Fibroblast of pulmonary artery (primary cell): ENCODE results near the gene RAC2.

Source experiments
- DNase-seq: peaks from one replicate; pipeline ENCODE4 v3.0.0-alpha.2; 2010; ENCODE audit warnings: low read depth
- H3K4me3 ChIP-seq: replicated peaks from 2 replicates; pipeline ENCODE4 v1.5.1; 2011; ENCODE audit warnings: low read depth, mild to moderate bottlenecking, control low read depth, low read length, moderate library complexity
- TF ChIP-seq, protein P1 (sequence below): IDR thresholded peaks from 2 replicates; pipeline ENCODE4 v1.5.1; 2011; ENCODE audit warnings: mild to moderate bottlenecking, control low read depth, low read length, inconsistent platforms; ENCODE audit errors: missing control alignments

Gene RAC2

DNA sequence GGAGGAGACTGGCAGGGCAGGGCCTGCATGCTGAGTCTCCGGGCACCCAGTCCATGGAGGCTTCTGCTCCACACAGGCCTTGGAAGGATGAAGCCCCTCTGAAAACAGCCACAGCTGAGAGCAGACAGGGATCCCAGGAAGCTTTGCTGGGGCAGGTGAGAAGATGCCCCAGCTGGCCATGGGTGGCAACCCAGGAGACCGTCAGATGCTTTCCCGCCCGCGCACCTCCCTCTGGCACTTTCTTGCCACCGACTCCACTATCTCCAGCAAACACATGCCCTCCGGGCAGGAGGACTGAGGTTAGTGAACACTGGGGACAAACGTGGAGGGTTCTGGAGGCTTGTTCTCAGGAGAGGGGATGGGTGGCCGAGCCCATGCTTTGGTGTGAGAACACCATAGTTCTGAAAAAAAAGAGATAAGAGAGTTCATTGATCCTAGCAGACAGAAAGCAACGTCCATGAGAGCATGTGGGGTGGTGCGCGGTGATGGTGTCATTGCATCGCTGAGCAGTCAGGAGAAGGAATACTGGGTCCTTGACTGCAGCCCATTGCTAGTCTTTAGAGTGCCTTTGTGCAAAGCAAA, 58.3 kb downstream of the RAC2 start:
- H3K4me3 ChIP-seq, result no peak overlapping the region
- TF ChIP-seq, protein P1, sequence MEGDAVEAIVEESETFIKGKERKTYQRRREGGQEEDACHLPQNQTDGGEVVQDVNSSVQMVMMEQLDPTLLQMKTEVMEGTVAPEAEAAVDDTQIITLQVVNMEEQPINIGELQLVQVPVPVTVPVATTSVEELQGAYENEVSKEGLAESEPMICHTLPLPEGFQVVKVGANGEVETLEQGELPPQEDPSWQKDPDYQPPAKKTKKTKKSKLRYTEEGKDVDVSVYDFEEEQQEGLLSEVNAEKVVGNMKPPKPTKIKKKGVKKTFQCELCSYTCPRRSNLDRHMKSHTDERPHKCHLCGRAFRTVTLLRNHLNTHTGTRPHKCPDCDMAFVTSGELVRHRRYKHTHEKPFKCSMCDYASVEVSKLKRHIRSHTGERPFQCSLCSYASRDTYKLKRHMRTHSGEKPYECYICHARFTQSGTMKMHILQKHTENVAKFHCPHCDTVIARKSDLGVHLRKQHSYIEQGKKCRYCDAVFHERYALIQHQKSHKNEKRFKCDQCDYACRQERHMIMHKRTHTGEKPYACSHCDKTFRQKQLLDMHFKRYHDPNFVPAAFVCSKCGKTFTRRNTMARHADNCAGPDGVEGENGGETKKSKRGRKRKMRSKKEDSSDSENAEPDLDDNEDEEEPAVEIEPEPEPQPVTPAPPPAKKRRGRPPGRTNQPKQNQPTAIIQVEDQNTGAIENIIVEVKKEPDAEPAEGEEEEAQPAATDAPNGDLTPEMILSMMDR, result no peak
- DNase-seq, result no peak

DNA sequence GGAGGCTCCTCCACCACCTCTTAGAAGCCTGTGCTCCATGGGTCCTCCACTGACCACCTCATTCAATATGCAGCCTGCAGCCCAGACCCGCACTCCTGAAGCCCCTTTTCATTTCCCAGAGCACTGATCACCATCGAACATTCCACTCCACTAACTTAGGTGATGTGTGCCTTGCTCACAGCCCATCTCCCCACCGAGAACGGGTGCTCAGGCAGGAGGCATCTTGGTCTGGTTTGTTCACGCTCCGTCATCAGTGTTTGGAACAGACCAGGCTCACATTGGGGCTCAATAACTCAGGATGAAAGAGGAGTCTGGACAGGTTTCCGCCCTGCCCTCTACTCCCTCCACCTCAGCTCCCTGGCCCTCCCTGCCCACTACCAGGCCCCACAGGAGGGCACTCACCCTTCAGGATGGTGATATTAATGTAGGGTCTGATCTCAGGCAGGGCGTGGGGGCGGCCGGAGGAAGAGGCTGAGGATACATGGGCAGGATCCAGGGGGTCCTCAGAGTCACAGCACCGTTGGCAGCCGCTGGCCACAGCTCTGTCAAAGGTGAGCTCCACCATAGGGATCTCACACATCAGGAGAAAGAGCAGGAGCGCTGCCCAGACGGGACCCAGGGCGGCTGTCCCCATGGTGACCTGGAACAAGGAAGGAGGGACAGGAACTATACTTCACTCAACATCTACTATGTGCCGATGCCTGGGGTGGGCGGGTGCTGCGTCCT, 59.1 kb downstream of the RAC2 start:
- no peak overlapping the region for H3K4me3 ChIP-seq
- DNase-seq, result no peak
- TF ChIP-seq, protein P1, result no peak

DNA sequence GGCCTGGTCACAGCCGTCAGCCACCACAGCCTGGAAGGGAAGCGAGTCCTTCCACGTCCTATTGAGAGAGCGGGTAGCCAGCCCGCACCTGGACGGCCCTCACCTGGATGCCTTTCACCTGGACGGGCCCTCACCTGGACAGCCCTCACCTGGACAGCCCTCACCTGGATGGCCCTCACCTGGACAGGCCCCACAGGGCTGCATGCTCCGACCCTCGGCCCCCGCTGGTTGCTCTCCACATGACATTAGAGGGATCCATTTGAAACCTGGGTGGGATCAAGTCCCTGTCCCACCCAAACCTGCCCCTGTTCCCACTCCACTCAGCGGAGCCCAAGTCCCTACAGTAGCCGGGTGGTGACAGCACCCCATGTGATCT, 59.7 kb downstream of the RAC2 start:
- TF ChIP-seq, protein P1, result no peak
- DNase-seq, result no peak
- no peak overlapping the region for H3K4me3 ChIP-seq

DNA sequence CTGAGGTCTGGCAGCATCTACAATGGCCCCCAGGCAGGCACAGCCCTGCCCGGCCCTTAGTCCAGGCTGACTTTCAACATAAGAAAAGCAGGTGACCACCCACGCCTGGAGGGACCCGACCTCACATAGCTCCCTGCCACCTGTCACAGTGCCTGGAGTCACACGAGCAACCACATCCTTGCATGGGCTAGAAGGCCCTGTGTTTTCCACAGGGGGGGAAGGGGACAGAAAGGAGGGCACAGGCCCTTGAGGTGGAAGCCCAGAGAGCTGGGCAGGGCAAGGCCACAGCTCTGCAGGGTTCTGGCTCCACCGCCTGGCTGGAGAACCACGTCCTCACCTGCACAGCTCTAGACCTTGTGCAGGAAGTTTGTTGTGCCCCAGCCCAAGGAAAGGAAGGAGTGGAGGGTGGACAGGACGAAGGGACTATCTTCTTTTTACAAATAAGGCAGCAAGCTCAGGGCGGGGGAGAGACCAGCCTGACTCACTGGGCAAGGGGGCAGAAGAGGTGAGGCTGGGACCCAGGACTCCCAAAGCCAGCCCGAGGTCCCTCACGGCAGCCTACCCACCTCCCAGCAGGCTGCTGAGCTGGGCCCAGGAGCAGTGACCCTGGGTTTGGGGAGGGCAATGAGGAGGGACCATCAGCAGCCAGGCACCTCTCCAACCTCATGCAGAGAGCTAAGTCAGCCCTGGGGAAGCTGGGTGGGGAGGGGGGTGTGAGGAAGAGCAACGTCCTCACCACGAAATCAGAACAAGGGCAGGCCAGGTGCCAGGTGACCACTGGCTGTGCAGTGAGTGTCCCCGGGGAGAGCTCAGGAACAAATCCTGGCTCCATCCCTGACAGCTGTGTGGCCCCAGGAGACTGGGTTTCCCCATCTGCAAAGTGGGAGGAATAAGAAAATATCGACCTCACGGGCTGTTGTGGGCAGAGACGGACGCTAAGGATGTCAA, 60.4 kb downstream of the RAC2 start:
- DNase-seq, result no peak
- TF ChIP-seq, protein P1, result no peak
- H3K4me3 ChIP-seq, result no peak overlapping the region

DNA sequence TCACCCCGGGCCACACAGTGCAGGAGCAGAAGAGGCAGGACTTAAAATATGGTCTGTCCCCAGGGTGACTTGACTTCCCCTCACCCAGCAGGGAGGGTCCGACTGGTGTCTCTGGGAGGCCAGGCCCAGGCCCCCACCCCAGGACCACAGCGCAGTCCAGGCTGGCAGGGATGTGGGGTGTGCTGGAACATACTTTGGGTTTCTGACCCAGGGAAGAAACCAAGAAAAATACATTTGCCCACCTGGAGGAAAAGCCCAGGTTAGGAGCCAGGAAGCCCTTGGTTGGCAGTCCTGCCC, 61.2 kb downstream of the RAC2 start:
- DNase-seq, result no peak
- TF ChIP-seq, protein P1, result no peak

DNA sequence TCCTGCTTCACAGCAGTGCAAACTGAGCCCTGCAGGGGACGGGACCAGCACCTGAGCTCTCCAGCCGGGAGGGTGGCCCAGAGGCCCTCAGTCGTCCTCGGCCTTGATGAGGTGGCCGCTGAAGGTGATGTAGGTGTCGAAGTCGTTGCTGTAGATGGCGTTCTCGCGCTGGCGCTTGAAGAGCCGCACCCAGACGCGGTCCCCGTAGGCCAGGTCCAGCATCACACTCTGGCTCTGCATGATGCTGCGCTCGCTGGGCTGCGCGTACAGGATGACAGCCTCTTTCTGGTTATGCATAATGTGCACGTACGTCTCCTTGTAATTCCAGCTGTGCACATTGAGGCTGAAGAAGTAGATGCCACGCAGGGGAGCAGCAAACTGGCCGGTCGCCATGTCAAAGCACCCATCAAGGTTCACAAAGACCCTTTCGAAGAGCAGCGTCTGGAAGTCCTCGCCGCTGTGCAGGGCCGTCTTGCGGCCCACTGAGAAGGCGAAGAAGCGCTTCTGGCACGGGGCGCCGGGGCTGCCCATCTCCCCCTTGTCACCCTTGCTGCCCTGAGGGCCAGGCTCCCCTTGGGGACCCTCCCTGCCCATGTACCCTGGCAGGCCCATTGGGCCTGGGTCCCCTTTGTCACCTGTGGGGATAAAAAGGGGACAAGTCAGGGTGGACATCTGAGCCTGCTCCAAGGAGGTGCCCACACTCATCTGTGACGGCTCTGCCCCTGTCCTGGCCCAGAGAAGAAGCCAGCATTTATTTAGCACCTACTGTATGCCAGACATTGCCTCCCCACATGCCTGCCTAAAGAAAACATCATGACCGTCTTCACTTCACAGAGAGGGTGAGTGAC, 61.7 kb downstream of the RAC2 start:
- TF ChIP-seq, protein P1, result no peak
- H3K4me3 ChIP-seq, result no peak overlapping the region
- no peak for DNase-seq

More for the DNA sequence above, 61.2 kb downstream of the RAC2 start:
- no peak overlapping the region for H3K4me3 ChIP-seq
